Measurements from ENCODE around the gene ATG7.

ATG7 gene

GRCh38 chr3:11323813-11324212 lies 51.6 kb downstream of the ATG7 start:
- no peak overlapping the region for H3K27ac ChIP-seq
- H3K79me2 ChIP-seq = no peaks in the 10 kb centered on the region
- no peak overlapping the region for H3K9ac ChIP-seq
- no peak overlapping the region for H3K4me3 ChIP-seq (ENCODE audit: low read depth, low read length)
- H3K36me3 ChIP-seq (ENCODE audit: control insufficient read depth, insufficient read depth, low read length) = no peaks in the 10 kb centered on the region
- no peak overlapping the region for H3K4me2 ChIP-seq (ENCODE audit: low read length)
- TF ChIP-seq CTCF (IDR thresholded peaks at IDR 0.05) = no peak
- H2AFZ ChIP-seq = no peak overlapping the region
- no peaks in the 10 kb centered on the region for H3K9me3 ChIP-seq (ENCODE audit: control insufficient read depth, low read length)
- no peaks in the 10 kb centered on the region for H3K4me1 ChIP-seq
- H3K27me3 ChIP-seq (ENCODE audit: control insufficient read depth, insufficient read depth, low read length) = no peaks in the 10 kb centered on the region

- no peaks in the 10 kb centered on the region for H3K79me2 ChIP-seq
- H2AFZ ChIP-seq = no peak overlapping the region
- TF ChIP-seq CTCF (IDR thresholded peaks at IDR 0.05) = no peak
- no peaks in the 10 kb centered on the region for H3K4me1 ChIP-seq
- no peak overlapping the region for H3K9ac ChIP-seq
- H3K4me3 ChIP-seq (ENCODE audit: low read depth, low read length) = no peak overlapping the region
- H3K9me3 ChIP-seq (ENCODE audit: control insufficient read depth, low read length) = no peaks in the 10 kb centered on the region
- H3K27me3 ChIP-seq (ENCODE audit: control insufficient read depth, insufficient read depth, low read length) = no peaks in the 10 kb centered on the region
- no peak overlapping the region for H3K27ac ChIP-seq
- H3K4me2 ChIP-seq (ENCODE audit: low read length) = no peak overlapping the region
- no peaks in the 10 kb centered on the region for H3K36me3 ChIP-seq (ENCODE audit: control insufficient read depth, insufficient read depth, low read length)
These were observed 55.4 kb downstream of the ATG7 start for GRCh38 chr3:11327619-11328018.

GRCh38 chr3:11328196-11328945 lies 56.2 kb downstream of the ATG7 start:
- H3K4me1 ChIP-seq = no peaks in the 10 kb centered on the region
- no peak overlapping the region for H2AFZ ChIP-seq
- no peak overlapping the region for H3K4me3 ChIP-seq (ENCODE audit: low read depth, low read length)
- H3K9ac ChIP-seq = no peak overlapping the region
- no peak overlapping the region for H3K4me2 ChIP-seq (ENCODE audit: low read length)
- no peak overlapping the region for H3K27ac ChIP-seq
- TF ChIP-seq CTCF (IDR thresholded peaks at IDR 0.05) = no peak
- no peaks in the 10 kb centered on the region for H3K79me2 ChIP-seq
- no peaks in the 10 kb centered on the region for H3K36me3 ChIP-seq (ENCODE audit: control insufficient read depth, insufficient read depth, low read length)
- H3K9me3 ChIP-seq (ENCODE audit: control insufficient read depth, low read length) = no peaks in the 10 kb centered on the region
- H3K27me3 ChIP-seq (ENCODE audit: control insufficient read depth, insufficient read depth, low read length) = no peaks in the 10 kb centered on the region

- H3K4me3 ChIP-seq (ENCODE audit: low read depth, low read length) = no peak overlapping the region
- H3K79me2 ChIP-seq = no peaks in the 10 kb centered on the region
- no peak overlapping the region for H3K9ac ChIP-seq
- H2AFZ ChIP-seq = no peak overlapping the region
- no peaks in the 10 kb centered on the region for H3K36me3 ChIP-seq (ENCODE audit: control insufficient read depth, insufficient read depth, low read length)
- H3K4me1 ChIP-seq = no peaks in the 10 kb centered on the region
- H3K27ac ChIP-seq = no peak overlapping the region
- H3K27me3 ChIP-seq (ENCODE audit: control insufficient read depth, insufficient read depth, low read length) = no peaks in the 10 kb centered on the region
- H3K4me2 ChIP-seq (ENCODE audit: low read length) = no peak overlapping the region
- TF ChIP-seq CTCF (IDR thresholded peaks at IDR 0.05) = no peak
- H3K9me3 ChIP-seq (ENCODE audit: control insufficient read depth, low read length) = no peaks in the 10 kb centered on the region
These were observed 57.6 kb downstream of the ATG7 start for GRCh38 chr3:11329777-11330176.

- Histone ChIP-seq H3K27ac (no peak overlapping the region), H2AFZ (no peak overlapping the region)
- TF ChIP-seq CTCF (IDR thresholded peaks at IDR 0.05) = no peak
These were observed 58.9 kb downstream of the ATG7 start for GRCh38 chr3:11331101-11331500.

More at GRCh38 chr3:11331101-11331500, 58.9 kb downstream of the ATG7 start:
- no peak overlapping the region for H3K4me2 ChIP-seq (ENCODE audit: low read length)
- H3K9ac ChIP-seq = no peak overlapping the region
- H3K9me3 ChIP-seq (ENCODE audit: control insufficient read depth, low read length) = no peaks in the 10 kb centered on the region
- no peaks in the 10 kb centered on the region for H3K27me3 ChIP-seq (ENCODE audit: control insufficient read depth, insufficient read depth, low read length)
- H3K4me3 ChIP-seq (ENCODE audit: low read depth, low read length) = no peak overlapping the region
- H3K79me2 ChIP-seq = no peaks in the 10 kb centered on the region
- H3K4me1 ChIP-seq = no peaks in the 10 kb centered on the region
- no peaks in the 10 kb centered on the region for H3K36me3 ChIP-seq (ENCODE audit: control insufficient read depth, insufficient read depth, low read length)

All from parathyroid adenoma (tissue), 2 donors.